GM18858 (cell line): Measurements from ENCODE around the gene MIEF2.

Experiments
- ATAC-seq: cut with Tn5 transposase; IDR thresholded peaks from one replicate; pipeline ENCODE4 v1.9.1; 2021; ENCODE audit not compliant: unreplicated experiment

Gene MIEF2

GRCh38 chr17:18235743-18236256, 24.7 kb upstream of the MIEF2 start:
- ATAC-seq, result no peak

DNA sequence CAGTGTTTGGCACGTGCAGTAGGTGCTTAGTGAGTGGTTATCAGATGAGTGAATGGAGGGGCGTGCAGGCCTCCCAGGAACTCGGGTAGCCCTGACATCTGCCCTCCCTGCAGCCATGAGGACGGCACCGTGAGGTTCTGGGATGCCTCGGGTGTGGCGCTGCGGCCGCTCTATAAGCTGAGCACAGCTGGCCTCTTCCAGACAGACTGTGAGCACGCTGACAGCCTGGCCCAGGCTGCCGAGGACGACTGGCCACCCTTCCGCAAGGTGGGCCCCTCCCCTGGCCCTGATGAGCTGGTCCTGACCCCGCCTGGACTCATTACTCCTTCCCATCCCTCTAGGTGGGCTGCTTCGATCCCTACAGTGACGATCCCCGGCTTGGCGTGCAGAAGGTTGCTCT, 24.0 kb upstream of the MIEF2 start:
- ATAC-seq, result no peak

- ATAC-seq, result no peak
These were observed 23.0 kb upstream of the MIEF2 start for GRCh38 chr17:18237461-18237860.

- no peak for ATAC-seq
These were observed 22.2 kb upstream of the MIEF2 start for GRCh38 chr17:18238299-18238698.

GRCh38 chr17:18240449-18240848, 20.0 kb upstream of the MIEF2 start:
- no peak for ATAC-seq

DNA sequence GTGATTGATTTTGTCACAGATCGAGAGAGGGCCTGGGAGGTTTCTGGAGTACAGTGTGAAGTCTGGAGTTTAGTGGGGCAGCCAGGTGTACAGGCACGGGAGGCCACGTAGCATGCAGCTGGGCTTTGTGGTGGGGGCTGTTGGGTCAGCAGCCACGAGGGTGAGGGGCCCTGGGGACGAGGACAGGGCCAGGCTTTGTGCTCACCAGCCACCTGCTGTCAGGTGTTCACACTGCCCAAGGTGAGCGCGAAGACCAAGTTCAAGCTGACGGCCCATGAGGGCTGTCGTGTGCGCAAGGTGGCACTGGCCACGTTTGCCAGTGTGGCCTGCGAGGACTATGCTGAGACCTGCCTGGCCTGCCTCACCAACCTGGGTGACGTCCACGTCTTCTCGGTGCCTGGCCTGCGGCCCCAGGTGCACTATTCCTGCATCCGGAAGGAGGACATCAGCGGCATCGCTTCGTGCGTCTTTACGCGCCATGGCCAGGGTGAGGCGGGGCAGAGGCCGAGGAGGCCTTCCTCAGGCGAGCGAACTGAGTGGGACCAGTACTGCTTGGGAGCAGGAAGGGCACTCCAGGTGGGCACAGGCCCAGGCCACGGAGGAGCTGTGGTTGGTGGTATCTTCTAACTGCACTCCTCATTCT, 19.1 kb upstream of the MIEF2 start:
- ATAC-seq, result no peak

GRCh38 chr17:18245038-18245776, 15.3 kb upstream of the MIEF2 start:
- no peak for ATAC-seq

- ATAC-seq, result no peak
These were observed 14.2 kb upstream of the MIEF2 start for GRCh38 chr17:18246109-18246725.

- ATAC-seq, result no peak
These were observed 13.4 kb upstream of the MIEF2 start for GRCh38 chr17:18246880-18247612.

- no peak for ATAC-seq
These were observed 12.9 kb upstream of the MIEF2 start for GRCh38 chr17:18247613-18248001.

DNA sequence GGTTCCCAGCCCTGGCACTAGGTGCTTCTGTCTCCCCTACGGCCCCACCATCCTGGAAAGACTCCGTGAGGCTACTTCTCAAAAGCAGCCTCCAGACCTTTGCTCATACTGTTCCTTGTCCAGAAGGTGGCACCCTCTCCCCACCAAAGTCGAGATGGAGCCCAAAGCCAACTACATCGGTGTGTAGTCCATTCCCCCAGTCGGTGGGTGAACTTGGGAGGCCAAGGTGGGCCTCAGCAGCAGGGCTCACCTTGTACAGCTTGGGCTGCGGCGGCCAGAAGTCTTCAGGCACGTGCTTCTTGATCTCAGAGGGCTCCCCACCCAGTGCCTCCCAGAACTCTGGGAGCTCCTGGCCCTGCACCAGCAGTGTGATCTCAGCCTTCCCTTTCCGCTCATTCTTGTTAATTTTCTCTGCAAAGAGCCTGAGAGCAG, 12.1 kb upstream of the MIEF2 start:
- no peak for ATAC-seq

DNA sequence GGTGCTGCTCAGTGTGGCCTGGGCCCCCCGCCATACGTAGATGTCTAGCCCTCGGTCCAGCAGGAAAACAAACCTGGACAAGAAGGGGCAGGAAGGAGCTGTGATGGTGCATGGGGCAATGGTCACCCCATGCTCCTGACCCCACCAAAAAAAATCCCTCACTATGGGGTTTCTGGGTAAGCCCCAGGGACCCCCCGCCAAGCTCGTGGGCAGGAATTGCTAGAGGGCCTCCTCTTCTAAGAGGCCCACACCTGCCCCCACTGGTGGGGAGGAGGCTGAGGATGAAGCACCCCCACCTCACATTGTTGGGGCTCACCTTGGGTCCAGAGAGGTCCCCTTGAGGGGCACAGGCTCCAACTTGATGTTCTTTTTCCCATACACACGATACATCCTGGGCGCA, 11.7 kb upstream of the MIEF2 start:
- ATAC-seq, result no peak

DNA sequence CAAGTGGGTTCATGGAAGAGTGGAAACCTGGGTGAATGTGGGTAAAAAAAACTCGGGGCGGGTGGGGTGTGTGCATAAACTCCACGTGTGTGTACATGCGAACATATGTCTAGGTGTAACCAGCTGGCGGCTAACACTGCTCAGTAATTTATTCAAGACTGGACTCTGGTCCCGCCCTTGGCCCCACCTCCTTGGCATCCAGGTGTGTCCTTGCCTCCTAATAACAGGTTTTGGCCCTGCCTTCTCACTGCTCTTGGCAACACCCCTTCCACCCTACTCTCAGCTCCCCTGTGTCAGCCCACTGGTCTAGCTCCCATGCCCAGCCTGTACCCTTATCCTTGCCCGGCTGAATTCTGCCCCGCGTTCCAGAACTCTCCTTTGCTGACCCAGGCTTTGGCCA, 10.2 kb upstream of the MIEF2 start:
- no peak for ATAC-seq

- no peak for ATAC-seq
These were observed 9.8 kb upstream of the MIEF2 start for GRCh38 chr17:18250708-18251107.

- ATAC-seq, result no peak
These were observed 9.3 kb upstream of the MIEF2 start for GRCh38 chr17:18251204-18251603.

DNA sequence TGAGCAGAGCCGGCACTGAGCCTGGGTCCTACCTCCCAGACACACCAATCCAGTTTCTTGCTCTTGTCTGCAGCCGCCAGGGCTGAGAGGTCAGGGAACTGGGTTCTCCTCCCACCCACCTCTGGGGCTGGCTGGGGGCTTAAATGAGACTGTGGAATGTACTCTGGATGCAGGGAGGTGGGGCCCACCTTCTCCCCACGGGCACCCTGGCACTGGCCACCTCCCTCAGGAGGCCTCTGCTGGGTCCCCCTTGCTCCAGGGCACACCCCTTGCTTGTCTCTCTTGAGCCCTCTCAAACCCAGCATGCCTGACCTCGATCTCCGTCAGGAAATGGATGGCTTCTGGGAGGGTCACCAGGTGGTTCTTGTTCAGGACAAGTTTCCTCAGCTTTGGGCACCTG, 8.3 kb upstream of the MIEF2 start:
- no peak for ATAC-seq

GRCh38 chr17:18253187-18253884, 7.1 kb upstream of the MIEF2 start:
- no peak for ATAC-seq

DNA sequence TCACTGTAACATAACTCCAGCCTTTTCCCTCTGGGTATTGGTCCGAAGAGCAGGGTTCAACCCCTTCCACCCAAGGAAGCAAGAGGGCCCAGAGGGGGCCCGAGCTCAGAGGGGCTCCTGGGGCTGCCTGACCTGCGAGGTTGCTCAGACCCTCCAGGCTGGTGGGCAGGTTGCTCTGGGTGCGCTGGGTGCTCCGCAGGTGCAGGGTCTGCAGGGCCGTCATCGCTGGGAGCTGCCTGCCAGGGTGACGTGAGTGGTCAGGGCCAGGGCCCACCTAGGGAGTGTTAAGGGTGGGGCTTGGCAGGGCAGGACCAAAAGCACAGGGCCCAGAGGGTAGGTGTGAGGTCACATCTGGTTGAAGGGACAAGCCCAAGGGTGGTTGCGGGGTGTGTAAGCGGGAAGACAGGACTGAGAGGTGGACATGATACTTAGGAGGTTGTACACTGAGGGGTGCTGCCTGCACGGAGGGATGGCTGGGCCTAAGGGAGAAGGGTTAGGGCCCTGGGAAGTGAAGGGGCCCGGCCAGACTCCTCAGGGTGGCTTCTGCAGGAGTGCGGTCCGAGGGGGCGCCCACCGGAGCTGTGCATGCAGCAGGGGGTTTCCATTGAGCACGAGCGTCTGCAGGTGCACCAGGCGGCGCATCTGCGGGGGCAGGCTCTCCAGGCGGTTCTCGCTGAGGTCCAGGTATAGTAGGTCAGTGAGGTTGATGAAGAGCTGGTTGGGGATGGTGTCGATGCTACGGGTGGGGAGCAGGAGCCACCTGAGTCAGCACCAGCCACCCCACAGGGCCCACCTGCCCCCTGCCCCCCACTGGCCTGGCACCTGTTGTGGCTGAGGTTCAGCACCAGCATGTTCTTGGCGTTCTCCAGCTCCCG, 6.3 kb upstream of the MIEF2 start:
- ATAC-seq, result no peak

GRCh38 chr17:18254888-18255649, 5.4 kb upstream of the MIEF2 start:
- no peak for ATAC-seq
